GM12891 (cell line): ENCODE measurements around the gene GEMIN5.

Source experiments
- PAX5 ChIP-seq: IDR thresholded peaks from 2 replicates; pipeline ENCODE4 v1.6.1; 2011; ENCODE audit warnings: low read length, moderate library complexity, mild to moderate bottlenecking; ENCODE audit not compliant: insufficient read depth, severe bottlenecking
- POLR2A ChIP-seq: IDR thresholded peaks from 2 replicates; pipeline ENCODE4 v1.6.1; 2011; ENCODE audit warnings: low read depth, low read length, control low read depth
- POLR2AphosphoS5 ChIP-seq: IDR thresholded peaks from 2 replicates; pipeline ENCODE4 v1.6.1; 2011; ENCODE audit warnings: low read depth, low read length, control low read depth
- POU2F2 ChIP-seq: IDR thresholded peaks from 2 replicates; pipeline ENCODE4 v1.6.1; 2011; ENCODE audit warnings: low read depth, mild to moderate bottlenecking, control low read depth, low read length, moderate library complexity
- SPI1 ChIP-seq: IDR thresholded peaks from 2 replicates; pipeline ENCODE4 v1.6.1; 2011; ENCODE audit warnings: low read depth, low read length, control low read depth
- TAF1 ChIP-seq: IDR thresholded peaks from 2 replicates; pipeline ENCODE4 v1.6.1; 2011; ENCODE audit warnings: low read depth, low read length, control low read depth

GRCh38 chr5:154986151-154986550 lies 48.1 kb upstream of the GEMIN5 start:
- TF ChIP-seq TAF1 (no peak), POLR2AphosphoS5 (no peak), POLR2A (no peak), PAX5 (no peak), SPI1 (no peak), POU2F2 (no peak)
